PC-9 (cell line): ENCODE measurements around the gene ADORA1. TPM values are rescaled to one million over a fixed set of nuclear protein-coding genes. Genes with fewer than 3 reads are reported as not detected.
A peak's percentile ranks its signal among the peaks of the same experiment; 100 is the strongest.

Experiments used
- BruUV-seq: library from RNA; stranded (reverse); fragments of 400-500 nt; replicated peaks from 2 replicates; lab custom pipeline; 2021; lab: Mats Ljungman, UMichigan
- CTCF ChIA-PET: fragments of 300-600 bp; sonication (Branson Sonifier 250); formaldehyde crosslinking; loops from one replicate; lab custom pipeline; 2022; ENCODE audit warnings: antibody characterized with exemption; lab: Charles Lee
- POLR2A ChIA-PET: fragments of 300-600 bp; sonication (Branson Sonifier 250); formaldehyde crosslinking; loops from one replicate; lab custom pipeline; 2022; ENCODE audit warnings: antibody characterized with exemption; ENCODE audit not compliant: unreplicated experiment; lab: Charles Lee
- DNase-seq, 2 experiments: peaks; one replicate each; pipeline versions ENCODE4 v3.0.0 to v3.0.0-alpha.2; 2015 to 2022; ENCODE audit warnings: mixed read lengths in 1 of 2
- H2AFZ ChIP-seq: fragments of 200-600 bp; sonication (generic); 2 replicates; pipeline ENCODE4 v1.8.1; 2017; ENCODE audit warnings: antibody characterized with exemption
- H3F3A ChIP-seq: fragments of 200-600 bp; sonication (generic); 2 replicates; pipeline ENCODE4 v1.8.1; 2017; ENCODE audit warnings: antibody characterized with exemption, mild to moderate bottlenecking, low read depth; ENCODE audit not compliant: insufficient read depth
- H3K27ac ChIP-seq: fragments of 200-600 bp; sonication (generic); 2 replicates; pipeline ENCODE4 v1.6.1; 2016; ENCODE audit warnings: mixed run types
- H3K27me3 ChIP-seq: fragments of 200-600 bp; sonication (generic); 2 replicates; pipeline ENCODE4 v1.6.1; 2016; ENCODE audit warnings: low read depth, mixed run types; ENCODE audit not compliant: insufficient read depth
- H3K36me3 ChIP-seq: fragments of 200-600 bp; sonication (generic); 2 replicates; pipeline ENCODE4 v1.6.1; 2016; ENCODE audit warnings: low read depth, mixed run types
- H3K4me1 ChIP-seq: fragments of 200-600 bp; sonication (generic); replicated peaks from 2 replicates; pipeline ENCODE4 v1.6.1; 2016; ENCODE audit warnings: mixed run types; ENCODE audit not compliant: insufficient read depth
- H3K4me2 ChIP-seq: fragments of 200-600 bp; sonication (generic); 2 replicates; pipeline ENCODE4 v1.6.1; 2017; ENCODE audit warnings: mixed run types
- H3K4me3 ChIP-seq: fragments of 200-600 bp; sonication (generic); 2 replicates; pipeline ENCODE4 v1.6.1; 2016; ENCODE audit warnings: mixed run types
- H3K79me2 ChIP-seq: fragments of 200-600 bp; sonication (generic); 2 replicates; pipeline ENCODE4 v1.6.1; 2017; ENCODE audit warnings: low read depth, mixed run types
- H3K9me2 ChIP-seq: fragments of 200-600 bp; sonication (generic); 2 replicates; pipeline ENCODE4 v1.8.1; 2017; ENCODE audit warnings: mild to moderate bottlenecking; ENCODE audit not compliant: insufficient read depth
- H3K9me3 ChIP-seq: fragments of 200-600 bp; sonication (generic); 2 replicates; pipeline ENCODE4 v1.8.1; 2016; ENCODE audit warnings: low read depth; ENCODE audit not compliant: insufficient read depth
- H4K20me1 ChIP-seq: fragments of 200-600 bp; sonication (generic); 2 replicates; pipeline ENCODE4 v1.8.1; 2017; ENCODE audit not compliant: insufficient read depth
- EZH2 ChIP-seq: fragments of 200-600 bp; sonication (generic); IDR thresholded peaks from 2 replicates; pipeline ENCODE4 v1.8.0; 2017; ENCODE audit warnings: antibody characterized with exemption, low read depth
- intact Hi-C: fragments of 100-400 bp; cut with micrococcal nuclease; formaldehyde crosslinking; loops from one replicate; pipeline ENCODE4 v1.10.0; 2022; ENCODE audit not compliant: unreplicated experiment
- total RNA-seq: library from RNA; stranded (reverse); gene quantifications from 2 replicates; pipeline ENCODE4 v1.2.3, GENCODE V29; 2021
- TF ChIP-seq, protein P1 (sequence below): fragments of 200-600 bp; sonication (generic); conservative IDR thresholded peaks from 2 replicates; pipeline ENCODE4 v1.6.1; 2017; ENCODE audit warnings: mixed run types, antibody characterized with exemption, mild to moderate bottlenecking, moderate library complexity

The ADORA1 gene
- total RNA-seq, 1 experiment from 2014 or later, result 8.3 TPM

DNA sequence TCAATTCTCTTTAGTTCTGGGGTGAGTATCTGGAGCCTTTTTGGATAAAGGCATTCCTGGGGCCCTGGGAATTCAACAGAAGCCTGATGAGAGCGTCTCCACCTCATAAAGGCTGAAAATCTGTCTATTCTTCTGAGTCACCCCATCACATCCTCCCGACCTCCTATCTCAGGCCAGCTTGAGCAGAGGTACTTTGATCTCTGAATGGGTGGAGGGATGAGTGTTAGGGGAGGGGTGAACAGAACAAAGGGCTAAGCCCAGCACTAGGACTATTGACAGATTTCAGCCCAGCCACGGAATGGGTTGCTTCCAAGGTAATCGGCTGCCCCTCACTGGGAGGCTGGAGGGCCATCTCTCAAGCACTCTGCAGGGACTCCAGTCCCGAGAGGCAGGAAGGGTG lies 50.6 kb downstream of the ADORA1 start:
- DNase-seq, result no peak
- Histone ChIP-seq H3K4me2 (no peak overlapping the region), H3F3A (peaks cover 10% of the 10 kb centered on the region; the same call in 1 of the 2 replicates), H2AFZ (no peak overlapping the region), H3K27me3 (no peaks in the 10 kb centered on the region), H4K20me1 (no peaks in the 10 kb centered on the region), H3K4me1 (peaks cover 38% of the 10 kb centered on the region), H3K36me3 (no peaks in the 10 kb centered on the region), H3K9me2 (no peaks in the 10 kb centered on the region), H3K9me3 (no peaks in the 10 kb centered on the region), H3K4me3 (no peak overlapping the region), H3K79me2 (no peaks in the 10 kb centered on the region), H3K27ac (0 out of 2 replicates have a peak overlapping the region, but pooled peaks have one; percentile 31)
- ChIA-PET CTCF (interaction anchor here (1.0 kb wide), 1 partner anchor 60 kb away, joined by 4 read pairs; no protein-coding TSS in a partner anchor), POLR2A (no interaction called here)
- BruUV-seq, result no TSS peak
- TF ChIP-seq, protein P1, sequence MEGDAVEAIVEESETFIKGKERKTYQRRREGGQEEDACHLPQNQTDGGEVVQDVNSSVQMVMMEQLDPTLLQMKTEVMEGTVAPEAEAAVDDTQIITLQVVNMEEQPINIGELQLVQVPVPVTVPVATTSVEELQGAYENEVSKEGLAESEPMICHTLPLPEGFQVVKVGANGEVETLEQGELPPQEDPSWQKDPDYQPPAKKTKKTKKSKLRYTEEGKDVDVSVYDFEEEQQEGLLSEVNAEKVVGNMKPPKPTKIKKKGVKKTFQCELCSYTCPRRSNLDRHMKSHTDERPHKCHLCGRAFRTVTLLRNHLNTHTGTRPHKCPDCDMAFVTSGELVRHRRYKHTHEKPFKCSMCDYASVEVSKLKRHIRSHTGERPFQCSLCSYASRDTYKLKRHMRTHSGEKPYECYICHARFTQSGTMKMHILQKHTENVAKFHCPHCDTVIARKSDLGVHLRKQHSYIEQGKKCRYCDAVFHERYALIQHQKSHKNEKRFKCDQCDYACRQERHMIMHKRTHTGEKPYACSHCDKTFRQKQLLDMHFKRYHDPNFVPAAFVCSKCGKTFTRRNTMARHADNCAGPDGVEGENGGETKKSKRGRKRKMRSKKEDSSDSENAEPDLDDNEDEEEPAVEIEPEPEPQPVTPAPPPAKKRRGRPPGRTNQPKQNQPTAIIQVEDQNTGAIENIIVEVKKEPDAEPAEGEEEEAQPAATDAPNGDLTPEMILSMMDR, result no peak
- no peak for TF ChIP-seq EZH2
- intact Hi-C loops, result no loop called here

DNA sequence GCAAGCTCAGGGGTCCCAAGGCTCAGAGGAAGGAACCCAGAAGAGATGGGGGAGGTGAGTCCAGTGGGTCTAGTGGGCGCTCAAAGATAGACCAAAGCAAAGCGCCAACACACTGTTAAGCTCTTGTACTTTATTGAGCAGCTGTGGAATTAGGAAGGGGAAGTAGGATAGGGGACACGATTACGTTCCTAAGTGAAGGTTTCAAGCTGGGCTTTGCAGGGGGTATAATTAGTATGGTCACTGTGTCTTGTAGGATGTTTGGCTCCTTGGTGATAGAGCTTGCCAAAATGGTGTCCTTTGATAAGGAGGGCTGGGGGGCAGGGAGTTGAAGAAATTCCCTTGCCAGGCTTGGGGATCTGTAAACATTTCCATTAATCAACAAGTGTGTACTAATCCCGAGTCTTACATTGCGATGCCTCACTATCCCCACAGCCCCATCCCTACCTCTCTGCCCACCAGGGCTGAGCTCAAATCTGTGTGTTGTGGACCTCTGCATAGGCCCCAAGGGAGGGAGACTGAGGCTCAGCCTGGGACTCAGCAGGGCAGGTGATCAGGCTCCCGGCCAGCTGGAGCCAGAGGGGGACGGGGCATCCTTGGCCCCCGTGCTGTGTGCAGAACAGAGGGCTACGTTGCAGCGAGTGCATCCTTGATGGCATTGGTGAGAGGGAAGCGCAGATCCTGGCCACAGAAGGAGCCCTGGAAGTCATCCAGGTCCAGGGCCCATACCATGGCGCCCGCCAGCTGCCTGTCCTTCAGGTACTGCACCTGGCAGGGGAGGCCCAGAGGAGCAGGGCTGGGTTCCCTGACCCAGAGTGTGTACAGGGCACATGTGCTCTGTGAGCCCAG lies 51.5 kb downstream of the ADORA1 start:
- intact Hi-C loops, result no loop called here
- no TSS peak for BruUV-seq
- no peak overlapping the region for H2AFZ ChIP-seq
- H3K4me3 ChIP-seq, result no peak overlapping the region
- H3K36me3 ChIP-seq, result no peaks in the 10 kb centered on the region
- CTCF ChIA-PET, result interaction anchor here (0.6 to 1.0 kb wide), 2 partner anchors 22 to 61 kb away, joined by 4 read pairs; no protein-coding TSS in a partner anchor
- no peak overlapping the region for H3K4me2 ChIP-seq
- POLR2A ChIA-PET, result no interaction called here
- no peaks in the 10 kb centered on the region for H3K79me2 ChIP-seq
- no peak for DNase-seq
- H3K4me1 ChIP-seq, result peaks cover 28% of the 10 kb centered on the region
- TF ChIP-seq, protein P1, result no peak
- no peak for TF ChIP-seq EZH2
- H3K9me2 ChIP-seq, result no peaks in the 10 kb centered on the region
- no peaks in the 10 kb centered on the region for H4K20me1 ChIP-seq
- H3K9me3 ChIP-seq, result no peaks in the 10 kb centered on the region
- no peaks in the 10 kb centered on the region for H3K27me3 ChIP-seq
- H3F3A ChIP-seq, result peaks cover 10% of the 10 kb centered on the region; the same call in 1 of the 2 replicates
- H3K27ac ChIP-seq, result no peak overlapping the region

DNA sequence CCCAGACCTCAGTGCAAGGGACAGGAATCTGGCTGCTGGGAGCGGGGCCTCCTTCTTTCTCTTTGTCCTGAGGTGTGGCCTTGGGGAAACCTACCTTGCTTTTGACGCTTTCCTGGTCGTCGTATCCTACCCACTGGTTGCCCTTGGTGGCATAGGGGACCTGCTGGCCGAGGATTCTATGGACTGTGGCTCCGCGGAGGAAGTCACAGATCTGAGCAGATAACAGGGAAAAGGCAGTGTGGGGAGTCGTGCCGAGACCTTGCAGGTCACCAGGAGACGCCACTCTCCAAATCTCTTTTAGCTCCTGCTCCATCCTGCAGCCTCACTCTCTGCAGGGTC lies 52.1 kb downstream of the ADORA1 start:
- no peaks in the 10 kb centered on the region for H3K27me3 ChIP-seq
- TF ChIP-seq, protein P1, result no peak
- TF ChIP-seq EZH2, result no peak
- H3K27ac ChIP-seq, result no peak overlapping the region
- H3K36me3 ChIP-seq, result no peaks in the 10 kb centered on the region
- H3K4me1 ChIP-seq, result peaks cover 25% of the 10 kb centered on the region
- BruUV-seq, result no TSS peak
- intact Hi-C loops, result no loop called here
- H3K9me2 ChIP-seq, result no peaks in the 10 kb centered on the region
- no peaks in the 10 kb centered on the region for H3K9me3 ChIP-seq
- H3K4me3 ChIP-seq, result no peak overlapping the region
- H3K79me2 ChIP-seq, result no peaks in the 10 kb centered on the region
- CTCF ChIA-PET, result interaction anchor here (0.6 kb wide), 1 partner anchor 21 kb away, joined by 4 read pairs; no protein-coding TSS in a partner anchor
- no peak for DNase-seq
- POLR2A ChIA-PET, result no interaction called here
- H3F3A ChIP-seq, result peaks cover 10% of the 10 kb centered on the region; the same call in 1 of the 2 replicates
- no peaks in the 10 kb centered on the region for H4K20me1 ChIP-seq
- H3K4me2 ChIP-seq, result no peak overlapping the region
- no peak overlapping the region for H2AFZ ChIP-seq
